Endothelial cell (in vitro differentiated cells): ENCODE data around the gene ANKRD27. TPM values are rescaled to one million over a fixed set of nuclear protein-coding genes. Genes with fewer than 3 reads are reported as not detected.
"Not testable (repeated sequence)": the region's sequence is repeated elsewhere in the genome, so short reads cannot be mapped to it uniquely, and the experiment has no call there.

Experiments
- DNase-seq: peaks from one replicate; pipeline ENCODE4 v3.0.0; 2021; ENCODE audit warnings: low spot score
- H3K27ac Mint-ChIP-seq: one replicate; pipeline ENCODE4 v1.8.0; 2021; ENCODE audit warnings: mixed read lengths, inconsistent platforms; ENCODE audit not compliant: unreplicated experiment
- H3K27me3 Mint-ChIP-seq: one replicate; pipeline ENCODE4 v1.8.0; 2021; ENCODE audit warnings: mild to moderate bottlenecking, moderate library complexity, mixed read lengths, inconsistent platforms; ENCODE audit not compliant: unreplicated experiment
- H3K36me3 Mint-ChIP-seq: one replicate; pipeline ENCODE4 v1.8.0; 2021; ENCODE audit warnings: mild to moderate bottlenecking, low read depth, mixed read lengths, inconsistent platforms; ENCODE audit not compliant: unreplicated experiment
- H3K4me1 Mint-ChIP-seq: one replicate; pipeline ENCODE4 v1.8.0; 2021; ENCODE audit warnings: mild to moderate bottlenecking, mixed read lengths, inconsistent platforms; ENCODE audit not compliant: unreplicated experiment
- H3K4me3 Mint-ChIP-seq: one replicate; pipeline ENCODE4 v1.8.0; 2021; ENCODE audit warnings: mild to moderate bottlenecking, mixed read lengths, inconsistent platforms; ENCODE audit not compliant: unreplicated experiment
- H3K9me3 Mint-ChIP-seq: one replicate; pipeline ENCODE4 v1.8.0; 2021; ENCODE audit warnings: mixed read lengths, inconsistent platforms; ENCODE audit not compliant: unreplicated experiment
- total RNA-seq: library from RNA; stranded (reverse); fragmentation: NEBNext Ultra II Directional; extraction: Animal tissue kit (Norgen Biotek cat#: 25700); gene quantifications from one replicate; pipeline ENCODE4 v1.2.1, GENCODE V29; 2021; ENCODE audit not compliant: unreplicated experiment
- TF ChIP-seq, protein P1 (sequence below): fragments of 200-600 bp; sonication (generic); IDR thresholded peaks from one replicate; pipeline ENCODE4 v1.5.0; 2021; ENCODE audit warnings: antibody characterized with exemption; ENCODE audit not compliant: unreplicated experiment

ANKRD27 gene
- total RNA-seq, 1 donor from 2014 or later, result 20.8 TPM

- Mint-ChIP-seq H3K36me3 (peaks cover 2% of the 10 kb centered on the region), H3K27ac (no peak overlapping the region), H3K27me3 (peaks cover 3% of the 10 kb centered on the region), H3K4me1 (no peaks in the 10 kb centered on the region), H3K4me3 (no peak overlapping the region), H3K9me3 (no peaks in the 10 kb centered on the region)
- TF ChIP-seq, protein P1, sequence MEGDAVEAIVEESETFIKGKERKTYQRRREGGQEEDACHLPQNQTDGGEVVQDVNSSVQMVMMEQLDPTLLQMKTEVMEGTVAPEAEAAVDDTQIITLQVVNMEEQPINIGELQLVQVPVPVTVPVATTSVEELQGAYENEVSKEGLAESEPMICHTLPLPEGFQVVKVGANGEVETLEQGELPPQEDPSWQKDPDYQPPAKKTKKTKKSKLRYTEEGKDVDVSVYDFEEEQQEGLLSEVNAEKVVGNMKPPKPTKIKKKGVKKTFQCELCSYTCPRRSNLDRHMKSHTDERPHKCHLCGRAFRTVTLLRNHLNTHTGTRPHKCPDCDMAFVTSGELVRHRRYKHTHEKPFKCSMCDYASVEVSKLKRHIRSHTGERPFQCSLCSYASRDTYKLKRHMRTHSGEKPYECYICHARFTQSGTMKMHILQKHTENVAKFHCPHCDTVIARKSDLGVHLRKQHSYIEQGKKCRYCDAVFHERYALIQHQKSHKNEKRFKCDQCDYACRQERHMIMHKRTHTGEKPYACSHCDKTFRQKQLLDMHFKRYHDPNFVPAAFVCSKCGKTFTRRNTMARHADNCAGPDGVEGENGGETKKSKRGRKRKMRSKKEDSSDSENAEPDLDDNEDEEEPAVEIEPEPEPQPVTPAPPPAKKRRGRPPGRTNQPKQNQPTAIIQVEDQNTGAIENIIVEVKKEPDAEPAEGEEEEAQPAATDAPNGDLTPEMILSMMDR, result no peak
- no peak for DNase-seq
These were observed 42.5 kb upstream of the ANKRD27 start for GRCh38 chr19:32717496-32717895.

GRCh38 chr19:32716203-32716602 is 41.2 kb upstream of the ANKRD27 start:
- not testable (repeated sequence) for DNase-seq, H3K36me3 Mint-ChIP-seq, H3K4me3 Mint-ChIP-seq, H3K4me1 Mint-ChIP-seq, H3K9me3 Mint-ChIP-seq, H3K27ac Mint-ChIP-seq, H3K27me3 Mint-ChIP-seq

DNA sequence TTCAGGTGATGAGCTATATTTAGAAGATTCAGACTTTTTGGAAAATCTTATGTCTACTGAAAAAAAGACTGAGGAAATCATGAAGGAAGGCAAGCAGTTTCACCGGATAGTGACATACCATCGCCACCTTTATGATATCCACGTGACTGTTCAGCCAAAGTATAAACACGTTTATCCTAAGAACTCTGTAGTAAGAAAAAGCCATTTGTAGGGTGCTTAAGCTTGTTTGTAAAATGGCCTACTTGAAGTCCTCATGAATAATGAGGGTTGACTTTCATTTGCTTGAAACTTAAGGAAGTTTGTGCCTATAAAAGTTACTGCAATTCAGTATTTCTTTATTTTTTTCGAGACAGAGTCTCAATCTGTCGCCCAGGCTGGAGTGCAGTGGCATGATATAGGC is 36.8 kb upstream of the ANKRD27 start:
- no peaks in the 10 kb centered on the region for H3K27me3 Mint-ChIP-seq

DNA sequence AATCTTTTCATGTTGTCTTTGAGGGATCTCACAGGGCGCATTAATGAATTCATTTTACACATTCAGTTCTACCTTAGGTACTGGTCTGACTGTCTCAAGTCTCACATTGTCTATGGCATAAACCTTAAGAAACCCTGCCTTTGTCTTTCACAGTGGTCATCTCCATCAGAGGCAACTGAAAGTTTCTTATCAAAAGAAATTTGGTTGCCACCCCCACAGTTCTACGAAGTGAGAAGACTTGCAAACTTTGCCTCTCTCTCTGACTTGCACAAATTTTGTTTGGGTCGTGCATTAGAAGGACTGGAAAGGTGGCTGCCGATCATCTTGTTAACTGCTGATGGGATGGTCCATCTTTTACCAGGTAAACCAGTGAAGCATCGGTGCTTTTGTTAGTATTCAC is 34.1 kb upstream of the ANKRD27 start:
- TF ChIP-seq, protein P1, result no peak
- no peak overlapping the region for H3K27ac Mint-ChIP-seq
- no peak overlapping the region for H3K4me3 Mint-ChIP-seq
- H3K36me3 Mint-ChIP-seq, result peaks cover 11% of the 10 kb centered on the region
- peaks cover 5% of the 10 kb centered on the region for H3K9me3 Mint-ChIP-seq
- no peak for DNase-seq
- H3K27me3 Mint-ChIP-seq, result peaks cover 1% of the 10 kb centered on the region
- no peaks in the 10 kb centered on the region for H3K4me1 Mint-ChIP-seq

More for the DNA sequence above, 36.8 kb upstream of the ANKRD27 start:
- Mint-ChIP-seq H3K4me1 (no peaks in the 10 kb centered on the region), H3K4me3 (no peak overlapping the region), H3K9me3 (no peaks in the 10 kb centered on the region), H3K27ac (no peak overlapping the region), H3K36me3 (peaks cover 3% of the 10 kb centered on the region)
- DNase-seq, result no peak
- TF ChIP-seq, protein P1, result no peak

GRCh38 chr19:32708457-32708856 is 33.5 kb upstream of the ANKRD27 start:
- Mint-ChIP-seq H3K27me3 (peaks cover 1% of the 10 kb centered on the region), H3K4me3 (no peak overlapping the region), H3K36me3 (peaks cover 14% of the 10 kb centered on the region), H3K4me1 (no peaks in the 10 kb centered on the region), H3K9me3 (peaks cover 5% of the 10 kb centered on the region), H3K27ac (no peak overlapping the region)
- DNase-seq, result no peak
- TF ChIP-seq, protein P1, result no peak

GRCh38 chr19:32704006-32704405 is 29.0 kb upstream of the ANKRD27 start:
- H3K4me1 Mint-ChIP-seq, H3K27me3 Mint-ChIP-seq, H3K9me3 Mint-ChIP-seq, H3K4me3 Mint-ChIP-seq, H3K27ac Mint-ChIP-seq, DNase-seq: not testable (repeated sequence)
- H3K36me3 Mint-ChIP-seq, result peaks cover 14% of the 10 kb centered on the region
